ENCODE measurements around the gene KCTD21. TPM values are rescaled to one million over a fixed set of nuclear protein-coding genes. Genes with fewer than 3 reads are reported as not detected.

The KCTD21 gene
- total RNA-seq, 3 donors from 2014 or later: 8.5 to 13.1 (median 8.8) TPM

DNA sequence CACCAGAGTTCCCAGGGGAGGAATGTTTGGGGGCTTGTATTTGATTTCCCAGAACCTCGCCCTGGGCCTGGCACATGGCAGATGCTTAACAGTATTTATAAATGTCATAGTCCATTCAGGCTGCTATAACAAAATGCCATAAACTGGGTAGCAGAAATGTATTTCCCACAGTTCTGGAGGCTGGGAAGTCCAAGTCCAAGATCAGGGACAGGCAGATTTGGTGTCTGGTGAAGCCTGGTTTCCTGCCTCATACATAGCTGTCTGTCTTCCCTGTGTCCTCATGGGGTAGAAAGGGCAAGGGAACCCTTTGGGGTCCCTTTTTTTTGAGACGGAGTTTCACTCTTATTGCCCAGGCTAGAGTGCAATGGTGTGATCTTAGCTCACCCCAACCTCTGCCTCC lies 24.0 kb downstream of the KCTD21 start:
- intact Hi-C loops (cut with DNase I; ENCODE audit: low total_unique reads): loop anchor here (2.0 kb wide), 1 partner anchor 20 kb away; no protein-coding TSS in a partner anchor
- Histone ChIP-seq H3K9me3 (no peaks in the 10 kb centered on the region), H3K4me3 (no peak overlapping the region), H3K4me1 (no peaks in the 10 kb centered on the region), H3K27ac (no peak overlapping the region), H3K36me3 (no peaks in the 10 kb centered on the region), H3K27me3 (no peaks in the 10 kb centered on the region)
- no peak for DNase-seq (ENCODE audit: low spot score in 2 of 2)
- TF ChIP-seq CTCF (IDR thresholded peaks at IDR 0.05): no peak
- TF ChIP-seq POLR2AphosphoS5 (IDR thresholded peaks at IDR 0.05): no peak
- TF ChIP-seq POLR2A (IDR thresholded peaks at IDR 0.05): no peak

DNA sequence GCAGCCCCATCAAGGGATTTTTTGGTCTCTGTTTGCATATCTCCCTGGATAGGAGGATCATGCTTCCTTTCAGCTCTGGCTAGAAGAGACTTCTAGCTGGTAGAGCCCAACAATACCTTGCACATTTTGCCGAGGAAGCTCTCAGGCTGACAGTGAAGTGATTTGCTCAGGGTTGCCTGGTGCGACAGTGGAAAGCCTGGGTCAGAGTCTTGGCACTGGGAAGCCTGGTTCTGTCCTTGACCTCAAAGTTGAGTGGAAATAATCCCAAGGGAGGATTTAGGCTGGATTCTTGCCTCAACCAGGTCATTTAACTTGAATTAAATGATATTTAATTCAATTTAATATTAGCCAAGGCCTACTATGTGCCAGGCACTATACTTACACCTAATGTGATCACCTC lies 24.6 kb downstream of the KCTD21 start:
- no peaks in the 10 kb centered on the region for H3K9me3 ChIP-seq
- TF ChIP-seq CTCF (IDR thresholded peaks at IDR 0.05) (no peak), POLR2AphosphoS5 (IDR thresholded peaks at IDR 0.05) (no peak), POLR2A (IDR thresholded peaks at IDR 0.05) (no peak)
- intact Hi-C loops (cut with DNase I; ENCODE audit: low total_unique reads): loop anchor here (2.0 kb wide), 1 partner anchor 19 kb away; no protein-coding TSS in a partner anchor
- H3K4me3 ChIP-seq: no peak overlapping the region
- H3K4me1 ChIP-seq: no peaks in the 10 kb centered on the region
- no peak for DNase-seq (ENCODE audit: low spot score in 2 of 2)
- H3K36me3 ChIP-seq: no peaks in the 10 kb centered on the region
- no peaks in the 10 kb centered on the region for H3K27me3 ChIP-seq
- H3K27ac ChIP-seq: no peak overlapping the region

DNA sequence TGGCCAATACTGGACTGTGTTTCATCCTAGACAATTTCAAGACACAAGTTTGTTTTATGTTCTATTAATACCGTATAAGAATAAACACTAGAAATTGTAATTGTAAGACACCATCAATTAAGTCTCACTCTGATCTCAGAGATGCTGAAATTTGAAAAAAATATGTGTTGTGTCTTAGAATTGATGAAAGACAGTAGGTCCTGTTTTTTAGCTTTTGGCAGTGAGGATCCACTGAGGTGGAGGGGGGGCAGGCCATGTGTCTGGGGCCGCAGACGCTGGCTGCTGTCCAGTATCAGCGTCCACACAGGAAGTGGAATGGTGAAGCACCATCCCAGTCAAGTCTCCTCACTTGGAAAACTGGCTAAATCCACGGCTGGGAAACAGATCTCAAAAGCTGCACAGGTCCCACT lies 26.5 kb downstream of the KCTD21 start:
- H3K9me3 ChIP-seq: no peaks in the 10 kb centered on the region
- H3K27me3 ChIP-seq: no peaks in the 10 kb centered on the region
- intact Hi-C loops (cut with DNase I; ENCODE audit: low total_unique reads): no loop called here
- no peak overlapping the region for H3K27ac ChIP-seq
- H3K4me1 ChIP-seq: no peaks in the 10 kb centered on the region
- no peak overlapping the region for H3K4me3 ChIP-seq
- H3K36me3 ChIP-seq: no peaks in the 10 kb centered on the region
- no peak for TF ChIP-seq CTCF (IDR thresholded peaks at IDR 0.05)
- no peak for TF ChIP-seq POLR2A (IDR thresholded peaks at IDR 0.05)
- TF ChIP-seq POLR2AphosphoS5 (IDR thresholded peaks at IDR 0.05): no peak
- DNase-seq (ENCODE audit: low spot score in 2 of 2): no peak

GRCh38 chr11:78161346-78161745 lies 27.1 kb downstream of the KCTD21 start:
- TF ChIP-seq CTCF (IDR thresholded peaks at IDR 0.05) (no peak), POLR2A (IDR thresholded peaks at IDR 0.05) (no peak), POLR2AphosphoS5 (IDR thresholded peaks at IDR 0.05) (no peak)
- Histone ChIP-seq H3K4me3 (no peak overlapping the region), H3K9me3 (no peaks in the 10 kb centered on the region), H3K27ac (no peak overlapping the region), H3K36me3 (no peaks in the 10 kb centered on the region), H3K4me1 (no peaks in the 10 kb centered on the region), H3K27me3 (no peaks in the 10 kb centered on the region)
- no peak for DNase-seq (ENCODE audit: low spot score in 2 of 2)
- intact Hi-C loops (cut with DNase I; ENCODE audit: low total_unique reads): no loop called here

DNA sequence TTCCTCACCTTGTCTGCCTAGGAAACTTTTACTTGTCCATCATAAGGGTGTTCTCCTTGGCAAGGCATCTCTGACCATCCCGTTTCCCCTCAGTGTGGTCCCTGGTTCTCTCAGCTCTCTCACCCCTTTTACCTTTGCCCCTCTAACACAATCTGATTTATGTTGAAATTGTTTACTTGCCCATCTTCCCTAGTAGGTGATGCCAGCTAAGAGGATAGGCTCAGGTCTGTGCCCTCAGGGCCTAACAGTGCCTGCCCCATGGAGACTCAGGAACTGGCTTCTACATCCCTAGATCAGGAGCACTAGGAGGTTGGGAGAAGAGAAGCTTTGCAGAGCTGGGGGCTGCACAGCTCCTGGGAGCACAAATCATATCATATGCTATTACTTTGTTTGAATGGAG lies 27.9 kb downstream of the KCTD21 start:
- Histone ChIP-seq H3K27me3 (no peaks in the 10 kb centered on the region), H3K36me3 (no peaks in the 10 kb centered on the region), H3K9me3 (no peaks in the 10 kb centered on the region), H3K4me1 (no peaks in the 10 kb centered on the region), H3K4me3 (no peak overlapping the region), H3K27ac (no peak overlapping the region)
- TF ChIP-seq CTCF (IDR thresholded peaks at IDR 0.05) (no peak), POLR2A (IDR thresholded peaks at IDR 0.05) (no peak), POLR2AphosphoS5 (IDR thresholded peaks at IDR 0.05) (no peak)
- no peak for DNase-seq (ENCODE audit: low spot score in 2 of 2)
- intact Hi-C loops (cut with DNase I; ENCODE audit: low total_unique reads): no loop called here
